HepG2 (cell line): ENCODE measurements around the gene OR5K3. TPM values are rescaled to one million over a fixed set of nuclear protein-coding genes. Genes with fewer than 3 reads are reported as not detected.

Experiments
- ATAC-seq: fragments of 200-7000 bp; cut with Tn5 transposase; 3 replicates; pipeline ENCODE4 v1.9.1; 2020; ENCODE audit warnings: mild to moderate bottlenecking, moderate library complexity
- BruUV-seq: library from RNA; stranded (reverse); fragments of 400-500 nt; replicated peaks from 2 replicates; lab custom pipeline; 2021; lab: Mats Ljungman, UMichigan
- CTCF ChIA-PET: fragments of 300-600 bp; formaldehyde crosslinking; extraction: SDS; loops from one replicate; lab custom pipeline; 2021; ENCODE audit warnings: low total read pairs, inconsistent platforms, low intra/inter-chr PET ratio; lab: Yijun Ruan, JAX
- POLR2A ChIA-PET: fragments of 350-600 bp; sonication (Branson Sonifier 250); formaldehyde crosslinking; loops from one replicate; lab custom pipeline; 2020; ENCODE audit warnings: antibody characterized with exemption, inconsistent platforms; lab: Yijun Ruan, JAX
- DNase-seq: peaks from one replicate; pipeline ENCODE4 v3.0.0-alpha.2; 2015; ENCODE audit warnings: low spot score
- FAIRE-seq: peaks from 3 replicates; lab custom pipeline; 2011; peaks lifted over from hg19 to GRCh38; lab: Jason Lieb, UNC
- H2AFZ ChIP-seq: one replicate; pipeline ENCODE4 v1.6.1; 2011; ENCODE audit warnings: low read length, inconsistent platforms
- H3K27ac ChIP-seq: fragments of 300-600 bp; 3 replicates; pipeline ENCODE4 v1.8.0; 2011; ENCODE audit warnings: mixed run types, mild to moderate bottlenecking, mixed read lengths, low read length, inconsistent platforms; ENCODE audit not compliant: insufficient read depth; ENCODE audit errors: extremely low read length
- H3K27me3 ChIP-seq, 2 experiments: fragments of 200-600 bp in 1 of 2; 2 replicates in 1 of 2; 3 replicates in 1 of 2; pipeline versions ENCODE4 v1.6.0 to v1.8.0; 2011; ENCODE audit warnings: low read length in 2 of 2, mild to moderate bottlenecking in 2 of 2, moderate library complexity in 2 of 2, inconsistent platforms in 1 of 2; ENCODE audit not compliant: insufficient read depth in 2 of 2, control insufficient read depth in 1 of 2
- H3K36me3 ChIP-seq, 2 experiments: fragments of 200-600 bp in 1 of 2; replicated peaks in 1 of 2; 2 replicates in 1 of 2; 3 replicates in 1 of 2; pipeline versions ENCODE4 v1.5.1 to v1.8.0; 2011; ENCODE audit warnings: low read length in 2 of 2, inconsistent platforms in 1 of 2; ENCODE audit not compliant: insufficient read depth in 2 of 2, control insufficient read depth in 1 of 2
- H3K4me1 ChIP-seq: 2 replicates; pipeline ENCODE4 v1.5.1; 2012; ENCODE audit warnings: low read length, inconsistent platforms; ENCODE audit not compliant: insufficient read depth
- H3K4me2 ChIP-seq: 2 replicates; pipeline ENCODE4 v1.6.0; 2011; ENCODE audit warnings: low read depth, low read length, inconsistent platforms
- H3K4me3 ChIP-seq, 3 experiments: fragments of 200-600 bp in 1 of 3; sonication (generic), shearing (Covaris generic) in 1 of 3; replicated peaks in 1 of 3; 2 replicates each; pipeline ENCODE4 v1.5.1; 2011 to 2016; ENCODE audit warnings: low read length in 3 of 3, inconsistent platforms in 2 of 3, low read depth in 2 of 3, mild to moderate bottlenecking in 2 of 3, control low read depth in 1 of 3, mixed read lengths in 1 of 3; ENCODE audit not compliant: insufficient read depth in 1 of 3
- H3K79me2 ChIP-seq: one replicate; pipeline ENCODE4 v1.6.1; 2011; ENCODE audit warnings: low read length, inconsistent platforms; ENCODE audit not compliant: insufficient read depth
- H3K9ac ChIP-seq: 2 replicates; pipeline ENCODE4 v1.6.0; 2011; ENCODE audit warnings: mild to moderate bottlenecking, low read depth, low read length, inconsistent platforms; ENCODE audit not compliant: insufficient read depth
- H3K9me3 ChIP-seq: 2 replicates; pipeline ENCODE4 v1.5.1; 2012; ENCODE audit warnings: mild to moderate bottlenecking, low read length
- H4K20me1 ChIP-seq: 2 replicates; pipeline ENCODE4 v1.6.0; 2011; ENCODE audit warnings: inconsistent platforms, mild to moderate bottlenecking, low read length, moderate library complexity; ENCODE audit not compliant: insufficient read depth
- BATF2 ChIP-seq: sonication (generic); formaldehyde crosslinking; IDR thresholded peaks from 2 replicates; pipeline ENCODE4 v1.8.0; 2022; ENCODE audit warnings: mild to moderate bottlenecking, missing genetic modification reagents, moderate library complexity
- BHLHE40 ChIP-seq: IDR thresholded peaks from 2 replicates; pipeline ENCODE4 v1.6.1; 2011; ENCODE audit warnings: low read length, improper control_type of control experiment
- CHD4 ChIP-seq: fragments of 200-600 bp; sonication (generic); IDR thresholded peaks from 2 replicates; pipeline ENCODE4 v1.7.0; 2017; ENCODE audit warnings: mild to moderate bottlenecking, low read length, borderline replicate concordance
- IKZF4 ChIP-seq: sonication (generic); formaldehyde crosslinking; IDR thresholded peaks from 2 replicates; pipeline ENCODE4 v1.5.1; 2020; ENCODE audit warnings: borderline replicate concordance, mild to moderate bottlenecking, low read depth, missing genetic modification reagents; ENCODE audit errors: not compliant biosample characterization
- KDM5A ChIP-seq: fragments of 200-600 bp; sonication (generic); IDR thresholded peaks from 2 replicates; pipeline ENCODE4 v1.7.0; 2018; ENCODE audit warnings: antibody characterized with exemption, mild to moderate bottlenecking, low read length, borderline replicate concordance
- MTF1 ChIP-seq: sonication (generic); formaldehyde crosslinking; IDR thresholded peaks from 2 replicates; pipeline ENCODE4 v1.5.0; 2020; ENCODE audit warnings: missing genetic modification reagents
- MZF1 ChIP-seq: sonication (generic); formaldehyde crosslinking; IDR thresholded peaks from 2 replicates; pipeline ENCODE4 v1.8.1; 2023; ENCODE audit warnings: mild to moderate bottlenecking, missing genetic modification reagents, borderline replicate concordance
- NBN ChIP-seq: fragments of 450-650 bp; conservative IDR thresholded peaks from 2 replicates; pipeline ENCODE4 v1.6.1; 2017
- NCOA1 ChIP-seq: sonication (generic); formaldehyde crosslinking; IDR thresholded peaks from 2 replicates; pipeline ENCODE4 v1.9.0; 2021; ENCODE audit warnings: missing genetic modification reagents
- NR2F1 ChIP-seq, 2 experiments: fragments of 450-650 bp in 1 of 2; formaldehyde crosslinking in 1 of 2; IDR thresholded peaks; 2 replicates each; pipeline versions ENCODE4 v1.5.0 to v1.6.1; 2016 to 2020; ENCODE audit warnings: mild to moderate bottlenecking in 1 of 2, missing compliant biosample characterization in 1 of 2, missing genetic modification reagents in 1 of 2, moderate library complexity in 1 of 2
- PBX2 ChIP-seq: IDR thresholded peaks from 2 replicates; pipeline ENCODE4 v1.6.1; 2016; ENCODE audit warnings: control low read depth
- PCBP1 ChIP-seq: fragments of 200-400 bp; formaldehyde crosslinking; IDR thresholded peaks from 2 replicates; pipeline ENCODE4 v1.6.1; 2017; ENCODE audit warnings: mild to moderate bottlenecking, low read depth, low read length, borderline replicate concordance
- REST ChIP-seq, 2 experiments: IDR thresholded peaks; 2 replicates each; pipeline ENCODE4 v1.6.1; 2011 to 2012; ENCODE audit warnings: low read length in 2 of 2, borderline replicate concordance in 1 of 2, low read depth in 1 of 2, mild to moderate bottlenecking in 1 of 2, moderate library complexity in 1 of 2
- SOX6 ChIP-seq, 2 experiments: fragments of 450-650 bp in 1 of 2; sonication (generic) in 1 of 2; formaldehyde crosslinking in 1 of 2; IDR thresholded peaks; 2 replicates each; pipeline versions ENCODE4 v1.4.0 to v1.6.1; 2017 to 2020; ENCODE audit warnings: antibody characterized with exemption in 1 of 2, mild to moderate bottlenecking in 1 of 2, missing genetic modification reagents in 1 of 2
- SPEN ChIP-seq: sonication (generic); formaldehyde crosslinking; IDR thresholded peaks from 2 replicates; pipeline ENCODE4 v1.5.1; 2020; ENCODE audit warnings: low read depth, mild to moderate bottlenecking, missing genetic modification reagents
- TBP ChIP-seq: sonication (generic); formaldehyde crosslinking; IDR thresholded peaks from 2 replicates; pipeline ENCODE4 v1.5.0; 2020; ENCODE audit warnings: missing genetic modification reagents
- ZNF224 ChIP-seq: sonication (generic); formaldehyde crosslinking; IDR thresholded peaks from 2 replicates; pipeline ENCODE4 v1.5.0; 2020; ENCODE audit warnings: mild to moderate bottlenecking, missing genetic modification reagents
- WGBS: methylation state at CpG from one replicate; pipeline ENCODE4 v1.1.6; 2017; ENCODE audit warnings: low lambda C conversion rate; 5-methylcytosine and 5-hydroxymethylcytosine counted together
- in situ Hi-C: cut with HindIII; loops from 2 replicates; pipeline ENCODE4 v1.10.0; 2017; ENCODE audit warnings: low pct_unique_long_range_greater_than_20kb; ENCODE audit not compliant: extremely low pct_ligation_motif_present
- intact Hi-C: fragments of 100-400 bp; cut with micrococcal nuclease; formaldehyde crosslinking; loops from one replicate; pipeline ENCODE4 v1.10.0; 2022; ENCODE audit not compliant: unreplicated experiment
- polyA plus RNA-seq, 8 experiments: library from polyadenylated mRNA; depleted of rRNA in 3 of 8; stranded (reverse) in 7 of 8; unstranded in 1 of 8; fragments of >200 nt; fragmentation: Illumina TruSeq in 4 of 8; extraction: Trizol in 4 of 8; gene quantifications; 2 replicates each; pipeline versions ENCODE4 v1.2.1 to v1.2.3, GENCODE V29; 2011 to 2016; ENCODE audit warnings: low read depth in 4 of 8, missing spikeins in 1 of 8, mixed read lengths in 1 of 8; ENCODE audit not compliant: insufficient read depth in 1 of 8
- total RNA-seq, 5 experiments: library from RNA; depleted of rRNA; stranded (reverse); fragments of >200 nt; fragmentation: Illumina TruSeq; extraction: Trizol; gene quantifications; 2 replicates each; pipeline ENCODE4 v1.2.3, GENCODE V29; 2016; ENCODE audit warnings: low read depth in 1 of 5
- TF ChIP-seq, protein P1 (sequence below): sonication (generic); formaldehyde crosslinking; IDR thresholded peaks from 2 replicates; pipeline ENCODE4 v1.9.0; 2021; ENCODE audit warnings: missing genetic modification reagents, borderline replicate concordance

OR5K3 gene
- total and polyA plus RNA-seq, 2 of the 13 experiments (the other 11 are each of a cell fraction or from before 2014, with no cell fraction given), result not detected

DNA sequence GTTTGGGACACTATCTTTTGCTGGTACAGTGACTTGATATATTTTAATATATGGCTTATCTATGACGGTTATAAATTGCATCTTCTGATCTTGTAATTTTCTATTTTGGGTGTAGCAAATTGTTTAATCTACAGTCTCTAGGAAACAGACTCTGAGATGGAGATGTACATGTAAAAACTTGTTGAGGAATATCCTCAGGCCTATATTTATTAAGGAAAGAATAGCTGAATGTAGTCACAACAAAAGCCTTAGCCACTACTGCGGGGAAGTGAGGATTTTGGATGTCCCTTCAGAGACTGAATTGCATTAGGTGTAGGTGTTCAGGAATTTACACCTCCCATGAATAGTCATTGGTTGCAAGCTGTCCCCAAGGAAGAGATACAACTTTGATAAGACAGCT lies 13.8 kb upstream of the OR5K3 start:
- POLR2A ChIA-PET, result no interaction called here
- Histone ChIP-seq H3K27ac (no peak overlapping the region), H3K4me1 (no peaks in the 10 kb centered on the region), H3K9ac (no peak overlapping the region), H4K20me1 (no peaks in the 10 kb centered on the region), H3K36me3 (no peaks in the 10 kb centered on the region), H3K79me2 (no peaks in the 10 kb centered on the region), H3K27me3 (no peaks in the 10 kb centered on the region), H3K4me3 (no peak overlapping the region), H3K4me2 (no peak overlapping the region), H3K9me3 (no peaks in the 10 kb centered on the region), H2AFZ (no peak overlapping the region)
- FAIRE-seq (no peak), DNase-seq (no peak), ATAC-seq (no peak)
- BruUV-seq, result no TSS peak
- WGBS, result 0% methylated on average over 2 of the region's 2 CpGs
- CTCF ChIA-PET, result no interaction called here
- in situ Hi-C loops (no loop called here), intact Hi-C loops (no loop called here)
- no peak for TF ChIP-seq KDM5A
- no peak for TF ChIP-seq PCBP1
- TF ChIP-seq ZNF224 (CRISPR knock-in tag), result no peak
- no peak for TF ChIP-seq REST (IDR thresholded peaks at IDR 0.05; ENCODE audit: borderline replicate concordance in 1 of 2, low read depth in 1 of 2, low read length in 2 of 2)
- no peak for TF ChIP-seq NR2F1 (CRISPR knock-in tag; IDR thresholded peaks at IDR 0.05)
- no peak for TF ChIP-seq SOX6 (IDR thresholded peaks at IDR 0.05)
- TF ChIP-seq SOX6 (CRISPR knock-in tag; IDR thresholded peaks at IDR 0.05), result no peak
- TF ChIP-seq MTF1 (CRISPR knock-in tag), result no peak
- TF ChIP-seq NBN, result no peak
- TF ChIP-seq, protein P1, sequence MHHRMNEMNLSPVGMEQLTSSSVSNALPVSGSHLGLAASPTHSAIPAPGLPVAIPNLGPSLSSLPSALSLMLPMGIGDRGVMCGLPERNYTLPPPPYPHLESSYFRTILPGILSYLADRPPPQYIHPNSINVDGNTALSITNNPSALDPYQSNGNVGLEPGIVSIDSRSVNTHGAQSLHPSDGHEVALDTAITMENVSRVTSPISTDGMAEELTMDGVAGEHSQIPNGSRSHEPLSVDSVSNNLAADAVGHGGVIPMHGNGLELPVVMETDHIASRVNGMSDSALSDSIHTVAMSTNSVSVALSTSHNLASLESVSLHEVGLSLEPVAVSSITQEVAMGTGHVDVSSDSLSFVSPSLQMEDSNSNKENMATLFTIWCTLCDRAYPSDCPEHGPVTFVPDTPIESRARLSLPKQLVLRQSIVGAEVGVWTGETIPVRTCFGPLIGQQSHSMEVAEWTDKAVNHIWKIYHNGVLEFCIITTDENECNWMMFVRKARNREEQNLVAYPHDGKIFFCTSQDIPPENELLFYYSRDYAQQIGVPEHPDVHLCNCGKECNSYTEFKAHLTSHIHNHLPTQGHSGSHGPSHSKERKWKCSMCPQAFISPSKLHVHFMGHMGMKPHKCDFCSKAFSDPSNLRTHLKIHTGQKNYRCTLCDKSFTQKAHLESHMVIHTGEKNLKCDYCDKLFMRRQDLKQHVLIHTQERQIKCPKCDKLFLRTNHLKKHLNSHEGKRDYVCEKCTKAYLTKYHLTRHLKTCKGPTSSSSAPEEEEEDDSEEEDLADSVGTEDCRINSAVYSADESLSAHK (CRISPR knock-in tag), result no peak
- no peak for TF ChIP-seq PBX2 (CRISPR knock-in tag)
- no peak for TF ChIP-seq IKZF4 (CRISPR knock-in tag)
- no peak for TF ChIP-seq SPEN (CRISPR knock-in tag)
- TF ChIP-seq NCOA1, result no peak
- TF ChIP-seq CHD4, result no peak
- no peak for TF ChIP-seq MZF1 (CRISPR knock-in tag)
- no peak for TF ChIP-seq BHLHE40
- no peak for TF ChIP-seq TBP (CRISPR knock-in tag)
- no peak for TF ChIP-seq BATF2 (CRISPR knock-in tag)
